GM20431 (cell line): Measurements from ENCODE around the gene DUSP9.

Experiments used
- in situ Hi-C: fragments of 300-500 bp; cut with MseI, MboI; formaldehyde crosslinking; loops from one replicate; pipeline ENCODE4 v1.15.0; 2020; ENCODE audit warnings: low sequenced_read_pairs; ENCODE audit not compliant: unreplicated experiment

DUSP9 gene

GRCh38 chrX:153620576-153620975 lies 26.4 kb upstream of the DUSP9 start:
- in situ Hi-C loops = no loop called here

- in situ Hi-C loops = no loop called here
Observed at GRCh38 chrX:153621949-153622598, 24.9 kb upstream of the DUSP9 start.

- in situ Hi-C loops = no loop called here
Observed at GRCh38 chrX:153622661-153623309, 24.2 kb upstream of the DUSP9 start.

GRCh38 chrX:153623310-153624029 lies 23.5 kb upstream of the DUSP9 start:
- in situ Hi-C loops = no loop called here

GRCh38 chrX:153624196-153625091 lies 22.6 kb upstream of the DUSP9 start:
- in situ Hi-C loops = no loop called here

GRCh38 chrX:153625271-153626024 lies 21.6 kb upstream of the DUSP9 start:
- in situ Hi-C loops = no loop called here

- in situ Hi-C loops = no loop called here
Observed at GRCh38 chrX:153626025-153626633, 20.9 kb upstream of the DUSP9 start.

- in situ Hi-C loops = no loop called here
Observed at GRCh38 chrX:153626863-153627674, 19.9 kb upstream of the DUSP9 start.

- in situ Hi-C loops = no loop called here
Observed at GRCh38 chrX:153627675-153628111, 19.3 kb upstream of the DUSP9 start.

- in situ Hi-C loops = no loop called here
Observed at GRCh38 chrX:153628129-153628528, 18.9 kb upstream of the DUSP9 start.

GRCh38 chrX:153628665-153629064 lies 18.3 kb upstream of the DUSP9 start:
- in situ Hi-C loops = no loop called here

- in situ Hi-C loops = no loop called here
Observed at GRCh38 chrX:153631346-153631745, 15.7 kb upstream of the DUSP9 start.

- in situ Hi-C loops = no loop called here
Observed at GRCh38 chrX:153631907-153632594, 15.0 kb upstream of the DUSP9 start.

GRCh38 chrX:153632595-153632946 lies 14.4 kb upstream of the DUSP9 start:
- in situ Hi-C loops = no loop called here

GRCh38 chrX:153633048-153633447 lies 14.0 kb upstream of the DUSP9 start:
- in situ Hi-C loops = no loop called here

GRCh38 chrX:153633607-153634180 lies 13.3 kb upstream of the DUSP9 start:
- in situ Hi-C loops = no loop called here

- in situ Hi-C loops = no loop called here
Observed at GRCh38 chrX:153634236-153634635, 12.8 kb upstream of the DUSP9 start.

GRCh38 chrX:153634832-153635231 lies 12.2 kb upstream of the DUSP9 start:
- in situ Hi-C loops = no loop called here
